HUES48 (cell line): ENCODE results near the gene GINM1.

Source experiments
- H3K27ac ChIP-seq: one replicate; pipeline ENCODE4 v1.7.0; 2013; ENCODE audit warnings: low read depth, low read length, inconsistent platforms
- H3K27me3 ChIP-seq: 2 replicates; pipeline ENCODE4 v1.6.1; 2013; ENCODE audit warnings: mild to moderate bottlenecking, low read length; ENCODE audit not compliant: control insufficient read depth, insufficient read depth
- H3K36me3 ChIP-seq: 2 replicates; pipeline ENCODE4 v1.6.1; 2013; ENCODE audit warnings: low read length; ENCODE audit not compliant: control insufficient read depth, insufficient read depth
- H3K4me1 ChIP-seq: 2 replicates; pipeline ENCODE4 v1.6.1; 2013; ENCODE audit warnings: mild to moderate bottlenecking, low read length; ENCODE audit not compliant: control insufficient read depth, insufficient read depth
- H3K4me3 ChIP-seq: 2 replicates; pipeline ENCODE4 v1.5.1; 2013; ENCODE audit warnings: mild to moderate bottlenecking, low read depth, low read length
- H3K9ac ChIP-seq: 2 replicates; pipeline ENCODE4 v1.6.1; 2013; ENCODE audit warnings: mild to moderate bottlenecking, low read depth, low read length, moderate library complexity
- H3K9me3 ChIP-seq: 2 replicates; pipeline ENCODE4 v1.6.1; 2013; ENCODE audit warnings: low read length; ENCODE audit not compliant: control insufficient read depth, insufficient read depth

GINM1 gene

GRCh38 chr6:149600508-149600907, 34.3 kb downstream of the GINM1 start:
- Histone ChIP-seq H3K9me3 (no peaks in the 10 kb centered on the region), H3K4me1 (no peaks in the 10 kb centered on the region), H3K4me3 (no peak overlapping the region), H3K27me3 (no peaks in the 10 kb centered on the region), H3K27ac (no peak overlapping the region), H3K9ac (no peak overlapping the region), H3K36me3 (peaks cover 36% of the 10 kb centered on the region)

DNA sequence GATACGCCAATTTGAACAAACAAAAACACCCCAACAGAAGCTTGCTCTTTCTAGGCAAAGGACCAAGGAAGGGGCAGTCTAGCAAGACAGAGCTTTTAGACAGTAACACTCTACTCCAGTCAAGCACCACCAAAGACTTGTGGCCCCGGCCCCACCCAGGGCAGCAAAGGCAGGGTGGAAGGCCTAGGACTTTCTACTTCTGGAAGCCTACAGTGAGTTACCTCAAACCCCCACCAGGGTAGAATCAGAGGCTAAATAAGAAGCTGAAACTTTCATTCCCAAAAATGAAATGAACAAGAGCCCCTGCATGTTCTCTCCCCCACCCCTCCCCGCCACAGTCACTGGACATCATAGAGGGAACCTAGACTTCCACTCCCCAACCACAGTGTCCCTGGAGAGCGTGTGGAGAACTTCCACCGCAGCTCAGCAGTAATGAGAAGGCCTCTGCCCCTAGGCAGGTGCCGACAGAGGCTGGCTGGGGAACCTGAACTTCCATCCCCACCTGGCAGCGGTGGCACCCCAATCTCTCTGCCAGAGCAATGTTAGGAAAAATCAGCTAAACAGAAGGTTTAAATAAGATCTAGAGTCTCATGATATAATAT, 42.3 kb downstream of the GINM1 start:
- Histone ChIP-seq H3K36me3 (peaks cover 7% of the 10 kb centered on the region; the same call in 1 of the 2 replicates), H3K9me3 (no peaks in the 10 kb centered on the region), H3K27ac (no peak overlapping the region), H3K27me3 (no peaks in the 10 kb centered on the region), H3K4me3 (no peak overlapping the region), H3K4me1 (no peaks in the 10 kb centered on the region), H3K9ac (no peak overlapping the region)

DNA sequence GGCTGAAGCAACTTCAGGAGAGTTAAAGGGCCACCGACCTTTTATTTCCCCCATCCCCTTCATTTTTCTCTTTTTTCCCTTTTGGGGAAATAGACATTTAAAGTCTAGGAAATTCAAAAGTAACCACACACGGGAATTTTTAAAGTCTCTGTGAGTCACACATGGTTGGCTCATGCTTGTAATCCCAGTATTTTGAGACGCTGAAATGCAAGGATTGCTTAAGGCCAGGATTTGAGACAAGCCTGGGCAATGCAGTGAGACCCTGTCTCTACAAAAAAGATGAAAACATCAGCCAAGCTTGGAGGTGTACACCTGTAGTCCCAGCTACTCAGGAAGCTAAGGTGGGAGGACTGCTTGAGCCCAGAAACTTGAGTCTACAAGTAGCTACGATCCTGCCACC, 48.2 kb downstream of the GINM1 start:
- Histone ChIP-seq H3K27ac (no peak overlapping the region), H3K36me3 (0 out of 2 replicates have a peak, but pooled peaks cover 6% of the 10 kb centered on the region), H3K4me3 (no peak overlapping the region), H3K9ac (no peak overlapping the region), H3K9me3 (no peaks in the 10 kb centered on the region), H3K4me1 (no peaks in the 10 kb centered on the region), H3K27me3 (no peaks in the 10 kb centered on the region)

GRCh38 chr6:149615805-149616204, 49.6 kb downstream of the GINM1 start:
- Histone ChIP-seq H3K36me3 (peaks cover 9% of the 10 kb centered on the region; the same call in 1 of the 2 replicates), H3K27ac (no peak overlapping the region), H3K9me3 (no peaks in the 10 kb centered on the region), H3K4me3 (no peak overlapping the region), H3K9ac (no peak overlapping the region), H3K27me3 (no peaks in the 10 kb centered on the region), H3K4me1 (no peaks in the 10 kb centered on the region)

DNA sequence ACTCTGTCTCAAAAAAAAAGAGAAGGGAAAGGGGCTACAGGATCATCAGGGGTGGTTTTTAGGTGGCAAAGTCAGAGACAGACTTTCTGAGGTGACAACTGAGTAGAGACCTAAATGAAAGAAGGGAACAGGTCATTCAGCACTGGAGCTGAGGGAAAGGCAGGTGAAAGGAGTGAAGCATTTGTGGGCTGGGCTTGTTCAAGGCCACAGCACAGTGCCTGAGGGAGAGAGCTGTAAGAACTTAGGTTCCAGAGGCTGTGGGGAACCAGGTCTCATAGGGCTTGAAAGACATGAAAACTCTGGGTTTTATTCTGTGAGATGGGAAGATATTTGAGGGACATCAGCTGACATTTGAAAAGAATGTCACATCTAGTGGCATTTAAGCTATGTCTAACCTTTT, 61.5 kb downstream of the GINM1 start:
- H3K4me1 ChIP-seq: no peaks in the 10 kb centered on the region
- H3K9ac ChIP-seq: no peak overlapping the region
- H3K9me3 ChIP-seq: no peaks in the 10 kb centered on the region
- no peak overlapping the region for H3K4me3 ChIP-seq
- no peaks in the 10 kb centered on the region for H3K27me3 ChIP-seq
- H3K27ac ChIP-seq: no peak overlapping the region
- peaks cover 32% of the 10 kb centered on the region for H3K36me3 ChIP-seq

DNA sequence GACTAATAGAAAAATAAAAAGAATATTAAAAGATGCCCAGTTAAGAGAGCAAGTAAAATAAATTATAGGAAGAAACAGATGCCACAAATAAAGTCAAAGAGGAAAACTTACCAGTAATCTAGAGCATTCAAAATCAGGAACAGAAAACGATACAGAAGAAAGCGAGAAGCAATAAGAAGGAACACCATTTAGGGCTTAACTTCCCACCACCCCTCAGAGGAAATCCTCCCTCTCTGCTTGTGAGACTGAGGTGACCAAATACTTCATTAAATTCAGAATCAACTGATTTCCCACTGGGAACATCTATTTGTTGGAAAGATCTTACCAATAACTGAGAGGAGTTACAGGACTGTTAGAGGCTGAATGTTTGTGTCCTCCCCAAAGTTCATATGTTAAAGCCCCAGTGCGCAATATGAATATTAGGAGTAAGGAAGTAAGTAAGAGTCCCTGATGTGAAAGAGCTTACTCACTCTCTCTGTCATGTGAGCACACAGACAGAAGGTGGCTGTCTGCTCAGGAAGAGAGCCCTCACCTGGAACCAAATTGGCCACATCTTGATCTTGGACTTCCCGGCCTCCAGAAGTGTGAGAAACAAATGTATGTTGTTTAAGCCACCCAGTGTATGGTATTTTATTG, 62.8 kb downstream of the GINM1 start:
- no peak overlapping the region for H3K27ac ChIP-seq
- no peaks in the 10 kb centered on the region for H3K27me3 ChIP-seq
- H3K4me3 ChIP-seq: no peak overlapping the region
- H3K36me3 ChIP-seq: peaks cover 27% of the 10 kb centered on the region
- no peaks in the 10 kb centered on the region for H3K9me3 ChIP-seq
- H3K9ac ChIP-seq: no peak overlapping the region
- H3K4me1 ChIP-seq: no peaks in the 10 kb centered on the region

- H3K27ac ChIP-seq: no peak overlapping the region
- no peak overlapping the region for H3K9ac ChIP-seq
- H3K36me3 ChIP-seq: peaks cover 24% of the 10 kb centered on the region
- H3K9me3 ChIP-seq: no peaks in the 10 kb centered on the region
- H3K4me1 ChIP-seq: no peaks in the 10 kb centered on the region
- H3K4me3 ChIP-seq: no peak overlapping the region
- H3K27me3 ChIP-seq: no peaks in the 10 kb centered on the region
Measured at GRCh38 chr6:149634315-149634714, 68.1 kb downstream of the GINM1 start.

GRCh38 chr6:149636124-149636523, 69.9 kb downstream of the GINM1 start:
- no peaks in the 10 kb centered on the region for H3K27me3 ChIP-seq
- H3K27ac ChIP-seq: no peak overlapping the region
- H3K9ac ChIP-seq: no peak overlapping the region
- no peaks in the 10 kb centered on the region for H3K4me1 ChIP-seq
- no peak overlapping the region for H3K4me3 ChIP-seq
- H3K36me3 ChIP-seq: peaks cover 16% of the 10 kb centered on the region
- H3K9me3 ChIP-seq: no peaks in the 10 kb centered on the region
